OCI-LY3 (cell line): ENCODE data around the gene RBM34.

Experiments
- H2AFZ ChIP-seq: fragments of 200-600, 300-600 bp; shearing (Covaris generic); 2 replicates; pipeline ENCODE4 v1.6.0; 2014; ENCODE audit warnings: antibody characterized with exemption, low read depth, low read length
- H3K27ac ChIP-seq: fragments of 200-600, 300-600 bp; sonication (generic); 2 replicates; pipeline ENCODE4 v1.5.1; 2014; ENCODE audit warnings: mild to moderate bottlenecking, low read length, moderate library complexity, mixed read lengths
- H3K27me3 ChIP-seq: fragments of 200-600, 300-600 bp; sonication (generic); 2 replicates; pipeline ENCODE4 v1.6.1; 2014; ENCODE audit warnings: low read depth, low read length, mixed read lengths
- H3K36me3 ChIP-seq: fragments of 200-600, 300-600 bp; sonication (generic); replicated peaks from 2 replicates; pipeline ENCODE3; 2014; ENCODE audit warnings: low read depth, low read length, mixed read lengths
- H3K4me1 ChIP-seq: fragments of 300-600, 200-600 bp; sonication (generic); 2 replicates; pipeline ENCODE4 v1.6.1; 2014; ENCODE audit warnings: low read length, mixed read lengths
- H3K4me2 ChIP-seq: fragments of 200-600, 300-600 bp; sonication (generic); 2 replicates; pipeline ENCODE4 v1.6.1; 2014; ENCODE audit warnings: low read length, mixed read lengths
- H3K4me3 ChIP-seq: fragments of 300-600, 200-600 bp; sonication (generic); 2 replicates; pipeline ENCODE4 v1.5.1; 2014; ENCODE audit warnings: antibody characterized with exemption, mild to moderate bottlenecking, low read length, moderate library complexity
- H3K79me2 ChIP-seq: fragments of 300-600, 200-600 bp; shearing (Covaris generic); 2 replicates; pipeline ENCODE4 v1.6.1; 2014; ENCODE audit warnings: mild to moderate bottlenecking, low read length, mixed read lengths
- H3K9ac ChIP-seq: fragments of 300-600, 200-600 bp; shearing (Covaris generic); 2 replicates; pipeline ENCODE4 v1.6.0; 2014; ENCODE audit warnings: mild to moderate bottlenecking, low read length, moderate library complexity
- H3K9me3 ChIP-seq: fragments of 200-600, 300-600 bp; shearing (Covaris generic); 2 replicates; pipeline ENCODE4 v1.6.1; 2014; ENCODE audit warnings: low read length, mixed read lengths; ENCODE audit not compliant: insufficient read depth
- H4K20me1 ChIP-seq: fragments of 200-600, 300-600 bp; sonication (generic); 2 replicates; pipeline ENCODE4 v1.6.1; 2016; ENCODE audit warnings: low read length, mixed read lengths; ENCODE audit not compliant: insufficient read depth
- EZH2phosphoT487 ChIP-seq: fragments of 200-600 bp; shearing (Covaris generic); IDR thresholded peaks from 2 replicates; pipeline ENCODE4 v1.6.1; 2018; ENCODE audit warnings: antibody characterized with exemption, mixed run types, low read depth
- TF ChIP-seq, protein P1 (sequence below): fragments of 200-600, 300-600 bp; sonication (generic); IDR thresholded peaks from 2 replicates; pipeline ENCODE4 v1.5.1; 2014; ENCODE audit warnings: antibody characterized with exemption, low read length, low read depth

Gene RBM34

GRCh38 chr1:235108185-235108593 lies 52.9 kb downstream of the RBM34 start:
- H3K4me3 ChIP-seq = no peak overlapping the region
- no peak for TF ChIP-seq EZH2phosphoT487
- TF ChIP-seq, protein P1, sequence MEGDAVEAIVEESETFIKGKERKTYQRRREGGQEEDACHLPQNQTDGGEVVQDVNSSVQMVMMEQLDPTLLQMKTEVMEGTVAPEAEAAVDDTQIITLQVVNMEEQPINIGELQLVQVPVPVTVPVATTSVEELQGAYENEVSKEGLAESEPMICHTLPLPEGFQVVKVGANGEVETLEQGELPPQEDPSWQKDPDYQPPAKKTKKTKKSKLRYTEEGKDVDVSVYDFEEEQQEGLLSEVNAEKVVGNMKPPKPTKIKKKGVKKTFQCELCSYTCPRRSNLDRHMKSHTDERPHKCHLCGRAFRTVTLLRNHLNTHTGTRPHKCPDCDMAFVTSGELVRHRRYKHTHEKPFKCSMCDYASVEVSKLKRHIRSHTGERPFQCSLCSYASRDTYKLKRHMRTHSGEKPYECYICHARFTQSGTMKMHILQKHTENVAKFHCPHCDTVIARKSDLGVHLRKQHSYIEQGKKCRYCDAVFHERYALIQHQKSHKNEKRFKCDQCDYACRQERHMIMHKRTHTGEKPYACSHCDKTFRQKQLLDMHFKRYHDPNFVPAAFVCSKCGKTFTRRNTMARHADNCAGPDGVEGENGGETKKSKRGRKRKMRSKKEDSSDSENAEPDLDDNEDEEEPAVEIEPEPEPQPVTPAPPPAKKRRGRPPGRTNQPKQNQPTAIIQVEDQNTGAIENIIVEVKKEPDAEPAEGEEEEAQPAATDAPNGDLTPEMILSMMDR = no peak
- no peaks in the 10 kb centered on the region for H3K9me3 ChIP-seq
- no peak overlapping the region for H3K27ac ChIP-seq
- H3K36me3 ChIP-seq = peaks cover 43% of the 10 kb centered on the region
- no peak overlapping the region for H2AFZ ChIP-seq
- peaks cover 26% of the 10 kb centered on the region for H3K4me1 ChIP-seq
- H3K4me2 ChIP-seq = no peak overlapping the region
- H3K27me3 ChIP-seq = no peaks in the 10 kb centered on the region
- no peak overlapping the region for H3K9ac ChIP-seq
- peaks cover 27% of the 10 kb centered on the region for H4K20me1 ChIP-seq
- peaks cover 11% of the 10 kb centered on the region for H3K79me2 ChIP-seq

DNA sequence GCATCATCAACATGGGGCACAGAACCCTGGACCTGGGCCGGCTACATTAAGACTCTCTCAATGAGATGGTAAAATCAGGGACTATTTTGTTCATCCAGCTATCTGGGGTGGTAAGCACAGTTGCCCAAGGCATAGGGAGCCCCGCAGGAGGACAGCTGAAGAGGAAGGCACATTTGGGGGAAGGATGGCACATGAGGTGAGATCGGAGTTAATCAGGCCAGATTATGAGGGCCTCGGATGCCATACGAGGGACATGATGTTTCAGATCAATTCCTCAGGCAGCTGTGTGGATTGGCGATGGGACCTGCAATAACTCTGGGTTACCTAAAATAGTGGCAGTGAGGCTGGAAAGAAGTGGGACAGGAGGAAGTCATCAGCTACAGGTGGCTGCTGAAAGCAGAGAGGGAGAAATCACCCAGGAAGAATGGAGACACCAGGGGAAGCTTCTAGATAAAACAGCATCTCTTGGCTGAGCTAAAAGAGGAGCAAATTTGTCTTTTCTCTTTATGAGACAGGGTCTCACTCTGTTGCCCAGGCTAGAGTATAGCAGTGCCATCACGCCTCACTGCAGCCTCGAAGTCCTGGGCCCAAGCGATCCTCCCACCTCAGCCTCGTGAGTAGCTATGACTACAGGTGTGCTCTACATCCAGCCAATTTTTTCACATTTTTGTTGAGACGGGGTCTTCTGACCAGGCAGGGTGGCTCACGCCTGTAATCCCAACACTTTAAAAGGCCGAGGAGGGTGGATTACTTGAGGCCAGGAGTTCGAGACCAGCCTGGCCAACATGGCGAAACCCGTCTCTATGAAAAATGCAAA lies 53.5 kb downstream of the RBM34 start:
- peaks cover 29% of the 10 kb centered on the region for H3K4me1 ChIP-seq
- H4K20me1 ChIP-seq = peaks cover 21% of the 10 kb centered on the region; the same call in 1 of the 2 replicates
- H3K9ac ChIP-seq = no peak overlapping the region
- TF ChIP-seq, protein P1 = no peak
- TF ChIP-seq EZH2phosphoT487 = no peak
- no peak overlapping the region for H3K4me3 ChIP-seq
- H3K27ac ChIP-seq = no peak overlapping the region
- no peaks in the 10 kb centered on the region for H3K27me3 ChIP-seq
- no peaks in the 10 kb centered on the region for H3K9me3 ChIP-seq
- H3K36me3 ChIP-seq = peaks cover 37% of the 10 kb centered on the region
- H3K79me2 ChIP-seq = peaks cover 5% of the 10 kb centered on the region; the same call in 1 of the 2 replicates
- H3K4me2 ChIP-seq = no peak overlapping the region
- H2AFZ ChIP-seq = no peak overlapping the region

DNA sequence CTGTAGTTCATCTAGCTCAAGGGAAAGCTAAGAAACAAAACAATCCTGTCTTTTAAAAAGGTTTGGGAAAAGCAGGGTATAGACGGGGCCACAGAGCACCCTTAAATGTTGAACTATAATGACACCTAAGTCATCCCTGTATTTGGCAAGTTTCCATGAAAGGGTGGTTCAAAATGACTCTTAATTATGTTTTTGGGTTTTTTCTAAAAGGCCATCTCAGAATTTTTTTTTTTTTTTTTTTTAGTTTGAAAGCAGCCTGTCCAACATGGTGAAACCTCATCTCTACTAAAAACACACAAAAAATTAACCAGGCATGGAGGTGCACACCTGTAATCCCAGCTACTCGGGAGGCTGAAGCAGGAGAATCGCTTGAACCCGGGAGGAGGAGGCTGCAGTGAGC lies 54.6 kb downstream of the RBM34 start:
- TF ChIP-seq EZH2phosphoT487 = no peak
- TF ChIP-seq, protein P1 = no peak
- Histone ChIP-seq H3K4me2 (no peak overlapping the region), H3K9ac (no peak overlapping the region), H3K27ac (no peak overlapping the region), H3K4me3 (no peak overlapping the region), H3K4me1 (peaks cover 29% of the 10 kb centered on the region), H3K9me3 (no peaks in the 10 kb centered on the region), H4K20me1 (peaks cover 17% of the 10 kb centered on the region; the same call in 1 of the 2 replicates), H2AFZ (no peak overlapping the region), H3K79me2 (no peaks in the 10 kb centered on the region), H3K27me3 (peaks cover 8% of the 10 kb centered on the region), H3K36me3 (peaks cover 36% of the 10 kb centered on the region)
